Cardiac septum (tissue), 1 donor: ENCODE results near the gene EMSY. TPM values are rescaled to one million over a fixed set of nuclear protein-coding genes. Genes with fewer than 3 reads are reported as not detected.

Experiments used
- DNase-seq: peaks from one replicate; pipeline ENCODE4 v3.0.0-alpha.2; 2020; ENCODE audit warnings: low spot score
- intact Hi-C: fragments of 100-400 bp; cut with DNase I; formaldehyde crosslinking; loops from one replicate; pipeline ENCODE4 v1.14.0; 2022
- total RNA-seq: library from RNA; stranded (reverse); fragmentation: NEBNext Ultra II Directional; extraction: Animal tissue kit (Norgen Biotek cat#: 25700); gene quantifications from one replicate; pipeline ENCODE4 v1.2.1, GENCODE V29; 2021
- donor health status: DM: no; HTN: no; CAD: no.

The EMSY gene
- total RNA-seq, 1 donor from 2014 or later = 17.0 TPM

DNA sequence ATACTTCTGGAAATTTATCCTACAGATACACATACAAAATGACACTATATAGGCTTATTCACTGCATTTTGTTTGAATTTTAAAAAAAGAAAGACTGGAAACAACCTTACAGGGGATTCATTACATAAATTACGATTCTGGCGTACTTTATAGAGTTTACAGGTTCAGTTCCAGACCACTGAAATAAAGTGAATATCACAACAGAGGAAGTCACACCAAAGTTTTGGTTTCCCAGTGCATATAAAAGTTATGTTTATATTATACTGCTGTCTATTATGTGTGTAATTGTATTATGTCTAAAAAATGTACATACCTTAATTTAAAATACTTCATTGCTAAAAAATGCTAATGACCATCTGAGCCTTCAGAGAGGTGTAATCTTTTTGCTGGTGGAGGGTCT, 62.0 kb downstream of the EMSY start:
- DNase-seq = no peak
- intact Hi-C loops = no loop called here

DNA sequence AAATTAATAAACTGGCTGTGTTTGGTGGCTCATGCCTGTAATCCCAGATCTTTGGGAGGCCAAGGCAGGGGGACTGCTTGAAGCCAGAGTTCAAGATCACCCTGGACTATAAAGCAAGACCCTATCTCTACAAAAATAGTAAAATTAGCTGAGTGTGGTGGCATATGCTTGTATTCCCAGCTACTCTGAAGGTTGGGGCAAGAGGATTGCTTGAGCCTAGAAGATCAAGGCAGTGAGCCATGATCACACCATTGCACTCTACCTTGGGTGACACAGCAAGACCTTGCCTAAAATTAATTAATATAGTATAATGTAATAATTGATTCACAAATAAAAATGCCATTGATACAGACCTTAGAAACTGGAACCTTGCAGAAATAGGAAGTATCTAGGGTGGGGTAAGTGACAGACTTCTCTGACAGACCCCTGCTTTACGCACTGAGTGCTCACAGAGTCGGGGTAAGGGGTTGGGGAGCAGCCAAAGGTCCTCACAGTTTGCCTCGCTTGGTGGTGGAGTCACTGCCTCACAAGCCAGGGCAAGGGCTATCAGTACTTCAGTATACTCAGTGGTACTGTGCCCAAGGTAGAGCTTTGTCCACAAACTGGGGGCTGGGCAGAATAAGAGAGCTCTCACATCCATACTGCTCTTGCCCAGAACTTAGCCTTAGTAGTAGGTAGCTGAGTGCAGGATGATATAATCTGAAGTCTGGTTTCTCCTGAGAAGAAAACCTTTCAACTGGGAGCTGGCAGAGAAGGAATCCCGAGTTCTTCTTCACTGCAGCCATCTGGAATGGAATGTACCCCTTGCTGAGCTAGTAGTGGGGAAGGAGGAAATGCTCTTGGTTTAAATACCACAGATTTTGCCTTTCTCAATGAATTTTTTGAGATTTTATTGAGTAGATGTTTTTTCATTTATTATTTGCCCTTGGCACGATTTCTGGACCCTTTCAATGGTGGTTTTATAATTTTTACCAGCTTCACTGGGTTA, 65.5 kb downstream of the EMSY start:
- intact Hi-C loops = loop anchor here (5.0 kb wide), 1 partner anchor 303 kb away; the partner anchor contains the start of gene WNT11
- DNase-seq = no peak

DNA sequence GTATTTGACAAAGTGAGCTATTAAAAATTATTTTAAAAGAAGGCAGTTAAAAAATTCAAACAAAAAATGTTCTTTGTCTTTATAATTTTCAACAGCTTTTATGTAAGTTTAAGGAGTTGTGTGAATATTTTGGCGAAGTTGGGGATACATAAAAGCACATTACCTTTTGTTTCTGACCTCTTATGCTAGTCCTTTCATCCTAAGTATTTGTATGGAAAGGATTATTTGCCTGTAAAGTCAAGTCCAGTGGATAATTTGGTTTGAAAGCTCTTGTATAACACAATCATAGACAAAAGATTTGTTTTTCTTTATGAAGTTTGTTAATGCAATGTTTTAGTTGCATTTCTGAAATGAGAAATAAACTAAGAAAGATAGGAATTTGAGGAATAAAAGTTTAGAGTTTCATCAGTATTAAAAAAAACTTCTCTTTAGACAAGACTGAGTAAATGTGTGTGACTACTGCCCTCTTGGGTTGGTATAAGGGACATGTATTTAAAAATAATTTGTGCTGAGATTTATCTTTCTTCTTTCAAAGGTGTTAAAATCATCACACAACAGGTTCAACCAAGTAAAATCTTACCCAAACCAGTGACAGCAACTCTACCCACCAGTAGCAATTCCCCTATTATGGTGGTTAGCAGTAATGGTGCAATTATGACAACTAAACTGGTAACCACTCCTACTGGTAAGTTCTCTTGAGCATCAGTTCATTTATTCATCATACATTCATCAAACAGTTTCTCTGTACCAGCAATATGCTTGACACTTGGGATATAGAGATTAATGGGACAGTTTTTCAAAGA, 68.2 kb downstream of the EMSY start:
- no peak for DNase-seq
- intact Hi-C loops = loop anchor here (5.0 kb wide), 1 partner anchor 306 kb away; the partner anchor contains the start of gene WNT11

DNA sequence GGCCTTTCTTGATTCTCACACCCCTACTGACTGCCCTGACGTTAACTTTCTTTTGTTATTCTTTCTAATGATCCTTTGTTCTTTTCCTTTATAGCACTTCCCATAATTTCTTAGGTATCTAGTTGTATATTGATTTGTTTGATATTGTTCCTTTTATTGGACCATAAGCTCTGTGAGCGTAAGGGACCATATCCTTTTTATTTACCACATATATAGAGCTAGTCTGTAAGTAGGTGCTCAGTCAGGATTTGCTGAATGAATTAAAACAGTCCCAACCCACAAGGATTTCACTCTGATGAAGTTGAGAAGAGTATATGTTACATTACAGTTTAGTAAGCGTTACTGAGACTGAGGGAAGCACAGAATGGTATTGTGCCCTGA, 68.8 kb downstream of the EMSY start:
- DNase-seq = no peak
- intact Hi-C loops = loop anchor here (5.0 kb wide), 1 partner anchor 306 kb away; the partner anchor contains the start of gene WNT11

DNA sequence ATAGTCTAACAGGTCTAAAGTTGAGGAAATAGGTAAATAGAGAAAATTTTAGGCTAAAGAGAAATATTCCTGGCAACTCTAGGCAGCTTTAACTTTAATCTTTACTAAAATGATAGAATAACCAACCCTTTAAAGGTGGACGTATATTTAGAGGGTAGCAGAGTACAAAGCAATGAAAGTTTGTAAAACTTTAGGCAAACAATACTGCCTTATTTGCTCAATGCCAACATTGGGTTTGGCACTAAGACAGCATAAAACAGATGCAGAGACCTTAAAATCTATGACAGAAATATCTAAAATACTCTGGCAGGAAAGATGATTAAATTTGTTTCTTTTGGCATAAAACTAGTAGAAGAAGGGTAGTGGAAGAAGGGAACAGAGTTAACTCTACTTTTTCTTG, 70.7 kb downstream of the EMSY start:
- DNase-seq = no peak
- intact Hi-C loops = no loop called here

DNA sequence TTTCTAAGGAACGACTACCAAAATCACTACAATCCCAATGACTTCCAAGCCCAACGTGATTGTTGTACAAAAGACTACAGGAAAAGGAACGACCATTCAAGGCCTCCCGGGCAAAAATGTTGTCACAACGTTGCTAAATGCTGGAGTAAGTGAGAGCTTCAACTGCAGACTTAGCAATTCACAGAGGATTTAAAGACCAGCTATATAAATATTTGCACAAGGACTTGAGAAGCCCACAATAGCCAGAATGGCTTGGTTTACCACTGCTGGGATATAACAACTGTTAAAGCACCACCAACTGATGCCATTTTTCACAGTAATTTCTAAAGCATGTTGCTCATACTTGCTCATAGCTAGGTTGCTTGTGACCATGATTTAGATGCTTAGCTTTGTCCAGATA, 78.3 kb downstream of the EMSY start:
- intact Hi-C loops = no loop called here
- DNase-seq = no peak

DNA sequence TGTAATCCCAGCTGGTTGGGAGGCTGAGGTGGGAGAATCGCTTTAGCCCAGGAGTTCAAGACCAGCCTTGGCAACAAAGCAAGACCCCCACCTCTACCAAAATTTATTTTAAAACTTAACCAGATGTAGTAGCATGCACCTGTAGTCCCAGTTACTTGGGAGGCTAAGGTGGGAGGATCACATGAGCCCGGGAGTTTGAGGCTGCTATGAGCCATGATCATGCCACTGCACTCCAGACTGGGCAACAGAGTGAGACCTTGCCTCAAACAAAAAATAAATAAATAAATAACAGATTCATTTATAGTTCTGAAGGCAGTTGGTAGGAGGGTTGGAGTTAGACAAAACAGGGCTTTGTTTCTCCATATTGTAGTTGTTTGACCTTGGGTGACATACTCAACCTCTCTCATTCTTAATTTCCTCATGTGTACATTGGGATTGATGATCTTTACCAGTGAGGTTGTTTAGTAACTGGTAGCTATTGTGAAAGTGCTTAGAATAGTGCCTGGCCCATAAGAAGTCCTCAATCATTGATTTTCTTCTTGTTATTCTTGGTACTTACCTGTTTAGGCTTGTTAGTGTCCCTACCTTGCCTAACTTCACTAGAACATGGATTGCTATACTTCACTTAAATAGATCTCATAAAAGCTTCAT, 79.1 kb downstream of the EMSY start:
- DNase-seq = no peak
- intact Hi-C loops = no loop called here

DNA sequence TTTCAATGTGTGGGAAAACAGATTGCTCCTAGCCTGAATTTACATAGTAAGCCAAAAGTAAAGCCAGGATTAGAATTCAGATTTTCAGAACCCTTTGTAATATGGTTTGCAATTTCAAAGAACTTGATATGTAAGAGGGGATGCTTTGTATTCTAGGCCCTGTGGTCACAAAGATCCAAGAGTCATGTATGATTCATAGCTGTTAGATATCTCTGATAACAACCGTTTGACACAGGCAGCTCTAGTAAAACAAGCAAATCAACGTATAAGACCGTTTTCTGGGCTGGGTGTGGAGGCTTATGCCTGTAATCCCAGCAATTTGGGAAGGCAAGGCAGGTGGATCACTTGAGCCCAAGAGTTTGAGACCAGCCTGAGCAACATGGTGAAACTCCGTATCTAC, 79.6 kb downstream of the EMSY start:
- intact Hi-C loops = no loop called here
- DNase-seq = no peak

DNA sequence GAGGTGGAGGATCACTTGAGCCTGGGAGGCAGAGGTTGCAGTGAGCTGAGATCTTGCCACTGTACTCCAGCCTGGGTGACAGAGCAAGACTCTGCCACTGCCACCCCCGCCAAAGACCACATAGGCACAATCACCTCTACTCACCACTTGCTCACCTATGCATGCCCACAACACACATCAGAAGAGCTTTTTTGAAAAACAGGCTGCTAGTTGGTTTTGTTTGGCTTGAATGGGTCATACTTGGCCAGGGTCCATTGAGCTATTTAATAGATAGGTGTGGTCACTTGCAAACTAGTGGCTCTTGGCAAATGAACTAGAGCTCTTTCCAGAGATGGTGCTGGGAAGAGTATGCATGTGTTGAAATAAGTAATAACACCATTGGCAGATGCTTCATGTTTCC, 80.1 kb downstream of the EMSY start:
- no peak for DNase-seq
- intact Hi-C loops = no loop called here

DNA sequence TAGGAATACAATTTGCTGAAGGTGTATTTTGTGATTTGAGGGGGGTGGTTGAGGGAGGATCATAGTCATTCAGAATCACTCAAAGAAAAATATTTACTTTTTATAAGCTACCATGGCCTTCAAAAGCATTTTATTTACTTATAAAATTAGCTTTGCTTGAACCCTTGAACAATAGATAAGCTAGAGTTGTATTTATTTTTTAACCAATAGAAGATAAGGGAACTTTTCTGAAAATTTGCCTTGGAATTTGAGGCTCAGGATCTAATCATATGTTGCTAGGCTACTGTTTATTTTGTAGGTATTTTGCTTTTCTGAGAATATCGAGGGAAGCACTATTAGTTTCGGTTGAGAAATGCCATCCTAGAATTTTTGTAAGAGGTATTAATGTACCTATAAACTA, 82.1 kb downstream of the EMSY start:
- intact Hi-C loops = no loop called here
- no peak for DNase-seq

DNA sequence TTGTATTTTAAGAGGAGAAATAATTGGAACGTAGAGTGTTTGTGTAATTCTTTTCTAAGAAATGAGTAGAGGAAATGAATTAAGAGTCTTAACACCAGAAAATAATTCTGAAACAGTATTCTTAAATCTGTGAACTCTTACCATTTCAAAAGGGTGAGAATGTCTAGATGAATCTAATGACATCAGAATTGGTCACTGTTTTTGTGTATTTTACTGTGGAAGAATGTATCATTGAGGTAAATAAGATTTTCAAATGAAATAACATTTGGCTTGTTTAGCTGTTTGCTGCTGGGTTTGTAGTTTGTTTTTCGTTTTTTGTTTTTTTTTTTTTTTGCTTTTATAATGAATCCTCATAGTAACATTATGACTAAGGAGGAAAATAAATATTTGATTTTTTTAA, 97.6 kb downstream of the EMSY start:
- no peak for DNase-seq
- intact Hi-C loops = no loop called here

DNA sequence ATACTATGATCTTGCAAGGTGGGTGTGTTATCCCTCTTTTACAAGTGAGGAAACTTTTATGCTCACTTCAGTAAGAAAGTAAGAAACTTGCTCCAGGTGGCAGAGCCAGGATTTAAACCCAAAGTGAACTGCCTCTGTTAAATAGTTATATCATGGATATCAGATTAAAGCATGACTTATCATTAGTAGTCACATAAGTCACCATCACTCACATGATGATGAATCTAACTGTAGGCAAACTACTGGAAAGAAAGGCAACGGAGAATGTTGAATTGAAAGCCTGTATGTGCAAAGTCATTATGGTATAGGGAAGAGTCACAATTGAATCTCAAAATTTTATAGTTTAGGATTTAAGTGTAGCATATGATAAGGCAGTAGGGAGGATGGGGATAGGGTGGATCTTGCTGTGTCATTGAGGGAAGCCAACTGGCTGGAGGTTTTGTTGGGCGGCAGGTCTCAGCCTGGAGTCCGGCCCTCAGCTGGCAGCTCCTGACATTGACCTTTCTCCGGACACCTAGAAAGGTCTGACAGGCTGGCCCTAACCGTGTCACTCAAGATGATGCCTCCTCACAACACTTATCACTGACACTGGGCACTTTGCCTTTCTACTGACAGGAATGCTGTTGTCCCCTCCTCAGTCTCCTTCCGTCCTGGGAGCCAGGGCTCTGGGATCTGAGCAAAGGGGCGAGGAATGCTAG, 98.3 kb downstream of the EMSY start:
- no peak for DNase-seq
- intact Hi-C loops = no loop called here

DNA sequence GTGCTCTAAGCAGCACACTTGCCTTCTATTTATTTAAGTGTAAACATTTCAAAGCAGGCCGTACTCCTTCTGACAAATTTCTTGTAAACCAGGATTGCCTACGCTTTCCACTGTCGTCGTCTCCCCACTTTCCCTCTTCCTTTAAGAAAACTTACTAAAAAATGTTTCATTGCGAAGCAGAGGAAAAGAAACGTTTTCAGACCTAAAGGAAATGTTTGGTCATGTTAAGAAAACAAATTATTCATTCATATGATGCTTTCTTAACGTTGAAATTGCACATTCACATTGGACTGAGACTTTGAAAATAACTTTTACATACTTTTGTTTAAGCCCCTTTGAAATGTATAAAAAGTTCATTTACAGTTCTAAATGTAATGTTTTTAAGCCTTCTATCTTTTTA, 106.0 kb downstream of the EMSY start:
- intact Hi-C loops = loop anchor here (5.0 kb wide), 1 partner anchor 132 kb away; no protein-coding TSS in a partner anchor
- no peak for DNase-seq

DNA sequence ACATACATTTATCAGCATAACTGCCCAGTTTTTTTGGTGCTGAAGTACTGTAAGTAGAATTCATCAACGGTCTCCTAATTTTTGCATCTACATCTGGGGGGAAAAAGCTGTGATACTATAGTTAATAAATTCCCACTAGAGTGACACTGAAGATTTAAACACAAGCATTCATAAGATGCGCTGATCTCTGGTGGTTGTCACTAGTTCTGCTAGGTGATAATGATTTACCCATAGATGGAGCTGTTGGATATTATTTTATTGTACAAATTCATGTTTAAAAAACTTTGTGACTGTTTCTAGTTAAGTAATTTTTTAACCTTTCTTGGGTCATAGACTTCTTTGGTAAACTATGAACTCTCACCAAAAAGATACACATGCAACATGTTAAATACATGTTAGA, 106.6 kb downstream of the EMSY start:
- intact Hi-C loops = loop anchor here (5.0 kb wide), 1 partner anchor 131 kb away; no protein-coding TSS in a partner anchor

DNA sequence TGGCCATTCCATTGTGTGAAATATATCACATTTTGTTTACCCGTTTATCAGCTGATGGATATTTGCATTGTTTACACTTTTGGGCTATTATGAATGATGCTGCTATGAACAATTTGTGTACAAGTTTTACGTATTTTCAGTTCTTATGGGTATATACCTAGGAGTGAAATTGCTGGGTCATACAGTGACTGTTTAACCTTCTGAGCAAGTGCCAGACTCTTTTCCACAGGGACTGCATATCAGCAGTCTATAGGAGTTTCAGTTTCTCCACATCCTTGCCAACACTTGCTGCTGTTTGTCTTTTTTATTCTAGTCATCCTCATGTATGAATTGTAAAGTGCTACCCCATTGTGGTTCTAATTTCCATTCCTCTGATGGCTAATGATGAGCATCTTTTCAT, 108.2 kb downstream of the EMSY start:
- intact Hi-C loops = loop anchor here (5.0 kb wide), 1 partner anchor 129 kb away; no protein-coding TSS in a partner anchor
- no peak for DNase-seq

More for the DNA sequence above, 106.6 kb downstream of the EMSY start:
- DNase-seq = no peak

DNA sequence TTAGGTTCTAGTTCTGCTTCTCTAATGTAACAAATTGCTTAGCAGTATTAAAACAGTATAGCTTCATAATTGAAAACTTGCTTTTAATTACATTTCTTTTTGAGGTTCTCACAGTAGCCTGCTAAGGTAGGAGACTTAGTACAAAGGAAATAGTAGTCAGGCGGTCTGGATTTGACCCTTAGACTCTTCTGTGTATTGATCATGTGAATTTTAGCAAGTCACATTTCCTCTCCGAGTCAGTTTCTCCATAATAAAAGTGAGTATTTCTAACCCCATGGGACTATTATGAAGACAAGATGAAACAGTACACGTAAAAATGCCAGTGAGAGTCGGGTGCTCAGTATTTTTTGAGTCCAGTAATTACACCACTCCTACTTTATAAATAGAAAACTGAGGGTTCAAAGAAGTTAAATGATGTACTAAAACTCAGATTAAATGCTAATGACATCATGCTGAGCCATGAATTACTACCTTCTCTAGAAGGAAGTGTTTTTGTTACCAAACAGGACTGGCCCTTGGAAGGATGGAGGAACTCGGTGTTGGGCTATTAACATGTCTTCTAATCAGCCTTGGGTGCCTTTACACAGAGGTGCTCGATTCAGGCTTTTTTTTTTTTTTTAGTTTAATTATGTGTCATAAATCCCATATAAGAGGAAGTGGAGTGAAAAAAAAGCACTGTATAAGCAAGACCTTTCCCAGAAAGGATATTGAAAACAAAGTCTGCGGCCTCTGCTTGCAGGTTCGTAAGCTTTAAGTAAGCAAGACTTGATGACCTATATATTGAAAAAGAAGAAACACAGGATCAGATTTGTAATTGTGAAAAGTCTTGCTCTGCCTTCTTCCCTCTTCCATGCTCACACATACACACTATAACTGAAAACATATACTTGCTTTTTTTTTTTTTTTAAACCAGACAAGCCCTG, 109.0 kb downstream of the EMSY start:
- DNase-seq = no peak
- intact Hi-C loops = loop anchor here (5.0 kb wide), 1 partner anchor 128 kb away; no protein-coding TSS in a partner anchor

DNA sequence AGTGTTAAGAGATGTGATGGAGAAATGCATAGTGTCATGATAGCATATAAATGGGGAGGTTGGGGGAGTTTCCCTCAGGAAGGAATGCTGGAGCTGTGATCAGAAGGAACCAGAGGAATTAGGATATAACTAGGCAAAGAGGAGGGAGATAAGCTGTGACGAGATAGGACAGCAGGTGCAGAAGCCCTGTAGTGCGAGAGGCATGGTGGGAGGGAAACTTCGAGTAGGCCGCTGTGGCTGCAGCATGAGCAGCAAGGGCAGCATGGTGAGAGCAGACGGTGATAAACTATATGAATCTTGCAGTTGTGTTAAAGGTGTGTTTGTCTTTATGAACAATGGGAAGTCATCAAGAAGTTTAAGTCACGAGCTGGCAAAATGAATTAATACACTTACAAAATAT, 109.9 kb downstream of the EMSY start:
- DNase-seq = no peak

DNA sequence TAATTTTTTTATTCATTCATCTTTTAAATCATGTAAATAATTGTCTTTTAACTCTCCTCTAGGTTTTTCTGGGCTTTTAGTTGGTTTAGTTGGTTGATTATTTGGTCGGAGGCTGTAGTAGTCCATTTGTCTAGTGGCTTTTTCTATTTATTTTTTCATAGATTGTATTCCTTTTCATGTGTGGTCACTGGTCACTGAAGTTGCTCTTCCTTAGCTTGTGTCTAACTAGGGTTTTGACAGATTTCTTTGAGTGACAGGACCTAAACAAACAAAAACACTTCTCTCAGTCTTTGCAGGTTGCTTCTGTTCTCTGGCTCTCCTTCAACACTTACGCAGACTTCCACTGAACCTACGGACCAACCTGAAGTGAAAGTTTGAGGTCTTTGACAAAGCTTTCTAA, 112.6 kb downstream of the EMSY start:
- intact Hi-C loops = no loop called here
- DNase-seq = no peak

More for the DNA sequence above, 109.9 kb downstream of the EMSY start:
- intact Hi-C loops = loop anchor here (5.0 kb wide), 1 partner anchor 128 kb away; no protein-coding TSS in a partner anchor
